DMS153 treated with DMSO at 0.1 percent for 48 hours (cell line): ENCODE measurements around the gene MPST.
A peak's percentile ranks its signal among the peaks of the same experiment; 100 is the strongest.
"Not testable (repeated sequence)": the region's sequence is repeated elsewhere in the genome, so short reads cannot be mapped to it uniquely, and the experiment has no call there.

ENCODE experiments used
- DNase-seq: peaks from one replicate; lab custom pipeline; 2025; ENCODE audit not compliant: unreplicated experiment; lab: John Stamatoyannopoulos, UW

The MPST gene

GRCh38 chr22:37059876-37060449, 40.4 kb downstream of the MPST start:
- no peak for DNase-seq

GRCh38 chr22:37060801-37061610, 41.5 kb downstream of the MPST start:
- no peak for DNase-seq

- DNase-seq, result no peak
Observed at GRCh38 chr22:37061611-37062375, 42.3 kb downstream of the MPST start.

GRCh38 chr22:37062376-37062675, 42.8 kb downstream of the MPST start:
- no peak for DNase-seq

- no peak for DNase-seq
Observed at GRCh38 chr22:37062702-37063381, 43.3 kb downstream of the MPST start.

GRCh38 chr22:37063431-37064420, 44.2 kb downstream of the MPST start:
- peak; percentile 63 for DNase-seq

- DNase-seq, result no peak
Observed at GRCh38 chr22:37064553-37064952, 45.0 kb downstream of the MPST start.

- no peak for DNase-seq
Observed at GRCh38 chr22:37065180-37065579, 45.6 kb downstream of the MPST start.

GRCh38 chr22:37065961-37066360, 46.4 kb downstream of the MPST start:
- DNase-seq, result no peak

- no peak for DNase-seq
Observed at GRCh38 chr22:37067428-37067827, 47.9 kb downstream of the MPST start.

- DNase-seq, result no peak
Observed at GRCh38 chr22:37068859-37069258, 49.3 kb downstream of the MPST start.

GRCh38 chr22:37069319-37069718, 49.8 kb downstream of the MPST start:
- no peak for DNase-seq

GRCh38 chr22:37069719-37070118, 50.2 kb downstream of the MPST start:
- no peak for DNase-seq

- no peak for DNase-seq
Observed at GRCh38 chr22:37070334-37070733, 50.8 kb downstream of the MPST start.

- no peak for DNase-seq
Observed at GRCh38 chr22:37070744-37071143, 51.2 kb downstream of the MPST start.

- DNase-seq, result not testable (repeated sequence)
Observed at GRCh38 chr22:37071850-37072592, 52.5 kb downstream of the MPST start.

- DNase-seq, result no peak
Observed at GRCh38 chr22:37072673-37073072, 53.1 kb downstream of the MPST start.

GRCh38 chr22:37074537-37074936, 55.0 kb downstream of the MPST start:
- no peak for DNase-seq

GRCh38 chr22:37075046-37075445, 55.5 kb downstream of the MPST start:
- no peak for DNase-seq
